GM18517 (cell line): ENCODE measurements around the gene NCAPG2.
A peak's percentile ranks its signal among the peaks of the same experiment; 100 is the strongest.
"Not testable (repeated sequence)": the region's sequence is repeated elsewhere in the genome, so short reads cannot be mapped to it uniquely, and the experiment has no call there.

Experiments used
- ATAC-seq: cut with Tn5 transposase; IDR thresholded peaks from one replicate; pipeline ENCODE4 v1.9.1; 2021; ENCODE audit warnings: mild to moderate bottlenecking, moderate library complexity; ENCODE audit not compliant: unreplicated experiment

The NCAPG2 gene

DNA sequence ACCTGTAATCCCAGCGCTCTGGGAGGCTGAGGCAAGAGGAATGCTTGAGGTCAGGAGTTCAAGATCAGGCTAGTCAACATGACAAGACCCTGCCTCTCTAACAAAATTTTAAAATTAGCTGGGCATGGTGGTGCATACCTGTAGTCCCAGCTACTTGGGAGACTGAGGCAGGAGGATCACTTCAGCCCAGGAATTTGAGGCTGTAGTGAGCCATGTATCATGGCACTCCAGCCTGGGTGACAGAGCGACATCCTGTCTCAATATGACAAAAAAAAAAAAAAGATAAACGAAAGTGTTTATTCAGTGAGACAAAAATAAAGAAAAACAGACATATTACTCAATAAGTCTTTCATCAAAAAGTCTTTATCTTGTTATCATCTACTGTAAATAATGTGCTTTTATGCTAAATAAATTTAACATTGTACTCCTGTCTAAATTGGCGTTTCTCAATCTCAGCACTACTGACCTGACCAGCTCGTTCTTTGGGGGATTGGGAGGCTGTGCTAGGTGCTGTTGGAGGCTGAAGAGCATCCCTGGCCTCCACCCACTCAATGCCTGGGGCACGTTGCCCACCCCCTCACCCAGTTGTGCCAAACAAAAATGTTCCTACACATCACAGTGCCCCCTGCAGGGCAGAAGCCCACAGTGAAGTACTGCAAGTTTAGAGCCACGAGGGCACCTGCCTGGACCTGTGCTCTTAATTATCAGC, 57.7 kb downstream of the NCAPG2 start:
- ATAC-seq: no peak

DNA sequence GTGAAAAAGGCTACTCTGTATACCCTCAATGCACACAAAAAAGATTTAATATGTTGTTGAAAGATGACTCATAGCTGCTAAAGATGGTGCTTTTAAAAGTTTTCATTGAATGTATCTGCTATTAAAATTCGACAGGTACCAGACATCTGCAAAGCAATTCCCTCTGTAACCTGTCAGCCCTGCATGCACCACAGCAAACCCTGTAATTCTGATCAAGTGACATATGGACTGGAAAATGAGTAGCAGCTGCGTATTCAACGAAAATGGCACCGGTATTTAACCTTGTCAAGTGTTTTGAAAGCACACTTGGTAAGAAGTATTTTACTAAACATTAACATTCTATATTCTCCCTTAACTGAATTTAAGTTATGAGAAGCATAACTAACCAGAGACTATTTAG, 58.8 kb downstream of the NCAPG2 start:
- ATAC-seq: no peak

DNA sequence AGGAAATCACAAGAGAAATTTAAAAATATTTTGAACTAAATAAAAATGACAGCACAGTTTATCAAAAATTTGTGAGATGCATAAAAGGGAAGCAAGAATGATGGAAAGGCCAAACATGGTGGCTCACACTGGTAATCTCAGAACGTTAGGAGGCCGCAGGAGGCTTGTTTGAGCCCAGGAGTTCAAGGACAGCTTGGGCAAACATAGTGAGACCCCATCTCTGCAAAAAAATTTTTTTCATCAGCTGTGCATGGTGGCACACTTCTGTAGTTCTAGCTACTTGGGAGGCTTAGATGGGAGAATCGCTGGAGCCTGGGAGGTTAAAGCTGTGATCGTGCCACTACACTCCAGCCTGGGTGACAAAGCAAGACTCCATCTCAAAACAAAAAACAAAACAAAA, 62.5 kb downstream of the NCAPG2 start:
- ATAC-seq: no peak

DNA sequence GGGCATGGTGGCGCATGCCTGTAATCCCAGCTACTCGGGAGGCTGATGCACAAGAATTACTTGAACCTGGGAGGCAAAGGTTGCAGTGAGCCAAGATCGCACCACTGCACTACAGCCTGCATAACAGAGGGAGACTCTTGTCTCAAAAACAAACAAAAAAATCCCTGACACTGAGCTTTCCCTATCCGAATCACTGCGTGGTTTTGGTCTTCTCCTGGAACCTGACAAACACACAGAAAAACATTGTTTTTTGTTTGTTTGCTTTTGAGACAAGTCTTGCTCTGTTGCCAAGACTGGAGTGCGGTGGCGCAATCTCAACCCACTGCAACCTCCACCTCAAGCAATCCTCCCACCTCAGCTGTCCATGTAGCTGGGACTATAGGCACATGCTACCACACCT, 66.6 kb downstream of the NCAPG2 start:
- ATAC-seq: no peak

DNA sequence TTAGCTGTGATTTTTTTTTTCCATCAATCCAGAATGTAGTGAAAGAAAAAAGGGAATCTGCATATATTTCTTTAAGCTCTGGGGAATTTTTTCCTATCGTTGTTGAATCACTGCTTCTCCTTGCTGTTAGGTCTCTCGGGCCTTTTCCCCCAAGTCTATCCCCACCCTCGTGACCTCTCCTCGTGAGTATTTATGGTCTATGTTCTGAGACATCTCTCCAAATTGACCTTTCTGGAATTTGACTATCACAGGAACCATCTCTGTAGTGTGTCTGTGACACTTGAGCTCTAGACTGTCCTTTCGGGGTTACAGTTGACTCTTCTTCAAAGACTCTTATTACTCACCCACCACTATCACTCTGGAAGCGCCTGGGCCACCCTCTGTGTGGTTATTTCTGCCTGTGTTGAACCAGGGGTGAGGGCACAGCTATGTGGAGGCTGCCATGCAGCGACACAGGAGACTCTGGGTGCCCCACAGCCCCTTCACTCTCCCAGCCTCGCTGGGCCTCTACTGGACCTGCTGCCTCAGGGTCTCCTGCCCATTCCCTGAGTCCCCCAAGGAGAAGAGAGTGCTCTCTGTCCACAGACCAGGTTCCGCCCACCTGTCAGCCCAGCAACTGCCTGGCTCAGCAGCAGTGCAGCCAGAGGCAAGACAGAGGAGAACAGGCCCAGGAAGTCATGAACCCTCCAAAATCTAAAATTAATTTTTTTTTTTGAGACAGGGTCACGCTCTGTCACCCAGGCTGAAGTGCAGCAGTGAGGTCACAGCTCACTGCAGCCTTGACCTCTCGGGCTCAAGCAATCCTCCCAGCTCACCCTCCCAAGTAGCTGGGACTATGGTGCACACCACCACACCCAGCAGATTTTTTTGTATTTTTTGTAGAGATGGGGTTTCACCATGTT, 71.3 kb downstream of the NCAPG2 start:
- ATAC-seq: peak; percentile 72

DNA sequence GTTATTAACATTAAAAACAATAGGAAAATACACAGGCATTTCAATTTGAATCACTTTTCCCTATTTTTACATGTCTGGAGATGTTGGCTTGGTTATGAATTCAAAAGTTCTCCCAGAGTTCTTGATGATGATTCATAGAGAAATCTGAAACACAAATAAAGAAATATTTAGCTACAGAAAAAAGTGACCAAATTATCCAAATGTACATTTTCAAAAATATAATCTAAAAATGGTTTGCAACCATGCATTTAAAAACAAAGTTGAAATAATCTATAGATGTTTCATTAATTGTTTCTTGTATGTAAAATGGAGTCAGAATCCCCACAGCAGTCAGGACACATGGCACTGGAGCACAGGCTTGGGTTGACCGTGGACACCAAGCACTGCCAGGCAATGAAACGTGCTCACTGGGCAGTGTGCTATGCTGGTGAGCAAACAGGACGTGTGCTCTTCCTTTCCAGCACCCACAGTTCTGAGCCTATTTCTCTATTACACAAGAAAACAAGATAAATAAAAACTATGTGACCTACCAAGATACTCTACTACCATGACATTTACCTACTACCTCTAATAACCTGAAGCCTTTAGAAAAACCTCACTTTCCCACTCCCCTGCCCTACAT, 72.9 kb downstream of the NCAPG2 start:
- ATAC-seq: no peak

DNA sequence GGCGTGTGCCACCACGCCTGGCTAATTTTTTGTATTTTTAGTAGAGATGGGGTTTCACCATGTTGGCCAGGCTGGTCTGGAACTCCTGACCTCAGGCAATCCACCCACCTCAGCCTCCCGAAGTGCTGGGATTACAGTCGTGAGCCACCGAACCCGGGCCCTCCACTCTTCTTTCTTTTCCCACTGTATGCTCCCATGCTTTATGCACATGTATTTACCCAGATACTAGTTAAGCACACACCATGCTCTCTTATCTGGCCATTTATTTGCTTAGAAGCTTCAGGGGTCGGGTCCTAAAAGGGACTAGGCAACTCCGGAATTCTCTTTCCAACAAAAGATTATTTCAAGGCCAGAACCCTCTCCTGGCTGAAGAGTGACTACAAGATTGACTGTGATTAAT, 78.3 kb downstream of the NCAPG2 start:
- ATAC-seq: not testable (repeated sequence)

DNA sequence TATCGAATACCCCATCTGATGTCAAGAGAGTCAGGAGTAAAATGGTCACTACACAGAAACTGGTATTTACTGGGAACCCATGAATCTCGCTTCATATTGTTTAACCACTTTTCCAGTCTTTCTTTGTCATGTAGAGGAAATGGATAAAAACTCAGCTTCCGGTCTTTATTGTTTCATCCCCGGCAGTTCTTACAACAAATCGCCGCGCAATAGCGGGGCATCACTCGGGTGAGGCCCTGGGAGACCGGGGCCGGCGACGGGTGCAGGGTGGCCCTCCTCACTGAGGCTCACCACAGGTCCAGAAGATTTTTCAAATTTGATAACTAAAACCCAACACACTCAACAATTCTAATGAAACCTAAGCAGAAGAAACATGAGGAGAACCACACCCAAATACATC, 81.4 kb downstream of the NCAPG2 start:
- no peak for ATAC-seq

DNA sequence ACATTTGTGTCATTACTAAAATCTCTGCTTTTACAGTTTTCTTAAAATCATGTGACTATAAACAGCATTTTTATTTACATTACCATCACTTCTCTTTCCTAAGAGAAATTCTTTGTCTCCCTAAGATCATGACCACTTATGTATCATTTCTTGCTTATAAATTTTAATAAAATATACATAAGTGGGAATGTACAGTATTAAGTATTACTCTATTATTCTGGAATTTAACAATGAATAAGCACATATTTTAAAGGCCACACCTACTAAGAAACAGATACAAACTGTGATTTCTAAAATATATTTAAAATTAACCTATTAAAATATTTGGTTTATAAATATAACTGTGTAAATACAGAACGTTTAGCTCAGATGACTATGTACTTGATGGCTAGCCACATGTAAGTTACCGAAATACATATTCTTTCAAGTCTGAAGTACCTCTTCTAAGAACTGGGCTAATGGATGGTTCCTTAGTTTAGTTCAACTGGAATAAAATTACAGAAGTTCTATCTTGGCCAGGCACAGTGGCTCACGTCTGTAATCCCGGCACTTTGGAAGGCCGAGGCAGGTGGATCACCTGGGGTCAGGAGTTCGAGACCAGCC, 83.7 kb downstream of the NCAPG2 start:
- no peak for ATAC-seq

DNA sequence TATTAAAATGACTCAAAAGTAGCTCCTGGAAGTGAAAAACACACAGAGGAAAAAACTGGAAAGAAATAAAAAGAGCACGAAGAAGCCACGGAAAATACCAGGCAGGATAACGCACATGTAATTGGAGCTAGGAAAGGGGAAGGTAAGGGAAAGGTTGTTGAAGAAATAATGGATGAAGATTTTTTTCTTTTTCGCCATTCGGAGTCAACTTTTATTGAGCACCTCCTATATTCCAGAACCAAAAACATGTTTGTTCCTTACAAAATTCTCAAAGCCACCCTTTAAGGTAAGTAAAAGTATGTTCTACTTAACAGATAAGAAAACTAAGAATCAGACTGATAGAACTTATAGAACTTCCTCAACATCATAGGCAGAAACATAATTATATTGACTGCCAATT, 84.2 kb downstream of the NCAPG2 start:
- ATAC-seq: no peak

DNA sequence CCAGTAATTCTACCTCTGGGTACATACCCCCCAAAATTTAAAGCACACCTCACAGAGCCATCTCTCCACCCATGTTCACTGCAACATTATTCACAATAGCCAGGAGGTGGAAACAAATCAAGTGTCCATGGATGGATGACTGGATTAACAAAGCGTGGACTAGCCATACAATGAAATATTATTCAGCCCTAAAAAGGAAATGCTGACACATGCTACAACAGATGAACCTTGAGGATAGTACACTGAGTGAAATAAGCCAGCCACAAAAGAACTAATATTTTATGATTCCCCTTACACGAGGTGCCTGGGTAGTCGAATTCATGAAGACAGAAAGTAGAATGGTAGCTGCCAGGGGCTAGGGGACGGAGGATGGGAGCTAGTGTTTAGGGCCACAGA, 85.9 kb downstream of the NCAPG2 start:
- no peak for ATAC-seq

DNA sequence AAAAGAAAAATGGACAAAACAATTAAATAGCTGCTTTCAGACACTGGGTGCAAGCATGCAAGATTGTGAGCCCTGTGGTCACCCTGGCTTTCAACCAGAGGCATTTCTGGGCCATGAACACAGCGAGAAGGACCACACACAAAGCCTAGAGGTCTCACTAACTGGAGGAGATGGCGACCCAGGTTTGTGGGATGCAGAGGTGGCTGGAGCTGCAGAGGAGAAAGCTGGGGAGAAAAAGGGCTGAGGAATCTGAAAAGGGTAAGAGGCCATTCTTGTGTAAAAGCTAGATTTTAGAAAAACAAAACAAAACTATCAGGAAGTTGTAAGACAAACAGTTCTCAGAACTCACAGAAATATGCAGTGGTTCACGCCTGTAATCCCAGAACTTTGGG, 86.9 kb downstream of the NCAPG2 start:
- ATAC-seq: no peak

DNA sequence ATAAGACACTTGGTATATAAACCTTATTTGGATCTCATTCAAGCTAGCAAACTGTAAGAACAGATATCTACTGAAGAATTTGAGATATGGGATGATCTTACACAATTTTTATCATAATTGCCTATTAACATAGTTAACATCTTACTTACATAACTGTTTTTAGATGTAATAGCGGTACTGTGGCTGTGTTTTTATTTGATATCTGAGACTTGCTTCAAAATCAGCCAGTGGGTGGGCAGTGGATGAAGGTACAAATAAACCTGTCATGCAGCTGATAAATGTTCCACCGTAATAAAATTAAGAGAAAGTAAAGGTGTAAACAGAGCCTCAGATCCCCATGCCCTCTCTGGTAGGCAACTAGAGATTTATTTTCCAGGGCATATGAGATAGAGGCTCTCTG, 88.6 kb downstream of the NCAPG2 start:
- no peak for ATAC-seq

DNA sequence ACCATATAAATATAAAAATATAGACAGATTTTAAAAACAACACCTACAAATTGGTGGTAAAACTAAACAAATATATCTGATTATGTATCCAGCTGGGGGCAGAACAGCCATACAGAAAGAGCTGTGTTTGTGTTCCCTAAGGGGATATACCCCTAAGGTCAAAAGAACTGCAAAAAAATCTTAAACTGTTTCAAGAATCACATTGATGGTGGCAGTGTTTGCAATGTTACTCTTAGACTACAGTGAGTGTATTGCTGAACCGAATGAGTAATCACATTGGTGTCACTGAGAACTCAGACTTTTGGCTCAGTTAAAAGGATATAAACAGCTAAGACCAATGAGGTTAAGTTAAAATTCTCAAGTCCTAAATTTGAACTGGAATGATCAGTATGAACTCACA, 89.9 kb downstream of the NCAPG2 start:
- no peak for ATAC-seq

DNA sequence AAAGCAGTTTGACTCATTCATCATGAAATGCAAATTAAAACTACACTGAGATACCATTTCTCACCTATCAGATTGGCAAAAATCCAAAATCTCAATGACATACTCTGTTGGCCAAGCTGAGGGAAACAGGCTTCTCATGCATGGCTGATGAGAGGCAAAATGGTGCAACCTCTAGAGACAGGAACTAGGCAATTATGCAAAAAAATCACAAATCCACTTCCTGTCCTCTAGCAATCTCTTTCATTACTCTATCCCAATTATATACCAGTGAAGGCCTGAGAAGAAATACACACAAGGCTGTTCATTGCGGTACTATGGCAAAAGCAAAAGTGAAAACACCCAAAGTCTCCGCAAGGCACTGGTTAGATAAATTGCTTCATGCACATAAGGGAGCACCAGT, 91.1 kb downstream of the NCAPG2 start:
- peak; percentile 82 for ATAC-seq

DNA sequence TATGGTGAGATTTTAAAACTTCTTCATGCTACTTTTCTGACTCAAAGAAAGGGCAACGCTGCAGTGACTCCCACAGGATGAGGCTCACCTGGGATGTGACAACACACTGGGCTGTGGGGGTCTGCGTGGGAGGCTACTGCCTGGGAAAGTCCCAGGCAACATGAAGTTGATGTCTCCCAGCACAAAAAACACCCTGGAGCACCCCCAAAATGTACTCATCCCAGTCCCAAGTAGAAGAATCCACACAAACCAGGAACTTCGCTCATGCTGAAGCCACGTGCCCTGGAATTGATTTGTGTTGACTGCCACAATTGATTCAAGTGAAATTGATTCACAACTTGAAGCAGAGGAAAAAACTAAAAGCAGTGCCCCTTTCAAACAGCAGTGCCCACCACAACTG, 92.1 kb downstream of the NCAPG2 start:
- no peak for ATAC-seq

DNA sequence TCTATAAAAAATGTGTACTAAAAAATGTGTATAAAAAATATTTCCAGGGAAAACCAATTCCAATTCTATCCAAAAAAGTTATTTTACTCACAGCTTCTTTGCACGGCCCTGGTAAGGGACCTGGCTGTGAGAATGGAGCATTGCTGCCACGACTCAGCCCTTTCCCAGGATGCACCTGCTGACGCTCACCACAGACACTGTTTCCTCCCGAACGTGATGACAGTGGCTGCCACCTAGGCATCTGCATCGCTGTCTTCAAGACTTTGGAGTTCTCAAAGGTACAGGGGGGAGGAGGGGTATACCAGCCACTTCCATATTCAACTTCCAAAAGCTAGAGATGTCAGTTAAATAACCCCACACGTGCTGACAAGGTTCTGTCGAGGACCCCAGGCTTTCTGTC, 93.1 kb downstream of the NCAPG2 start:
- ATAC-seq: no peak

DNA sequence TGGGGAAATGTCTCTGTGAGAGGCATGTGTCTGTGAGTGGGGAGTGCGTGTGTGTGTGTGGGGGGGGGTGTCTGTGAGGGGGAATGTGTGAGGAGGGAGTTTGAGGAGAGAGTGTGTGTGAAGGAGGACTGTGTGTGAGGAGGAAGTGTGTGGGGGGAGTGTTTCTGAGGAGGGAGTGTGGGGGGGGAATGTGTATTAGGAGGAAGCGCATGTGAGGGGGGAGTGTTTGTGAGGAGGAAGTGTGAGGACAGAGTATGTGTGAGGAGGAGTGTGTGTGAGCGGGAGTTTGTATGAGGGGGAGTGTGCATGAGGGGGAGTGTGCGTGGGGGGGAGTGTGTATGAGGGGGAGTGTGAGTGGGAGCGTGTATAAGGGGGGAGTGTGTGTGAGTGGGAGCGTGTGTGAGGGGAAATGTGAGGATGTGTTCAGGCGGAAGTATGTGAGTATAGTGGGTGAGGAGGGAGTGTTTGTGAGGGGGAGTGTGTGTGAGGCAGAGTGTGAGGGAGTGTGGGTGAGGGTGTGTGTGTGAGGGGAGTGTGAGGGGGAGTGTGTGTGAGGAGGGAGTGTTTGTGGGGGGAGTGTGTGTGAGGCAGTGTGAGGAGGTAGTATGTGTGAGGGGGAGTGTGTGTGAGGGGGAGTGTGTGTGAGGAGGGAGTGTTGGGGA, 95.2 kb downstream of the NCAPG2 start:
- ATAC-seq: no peak

DNA sequence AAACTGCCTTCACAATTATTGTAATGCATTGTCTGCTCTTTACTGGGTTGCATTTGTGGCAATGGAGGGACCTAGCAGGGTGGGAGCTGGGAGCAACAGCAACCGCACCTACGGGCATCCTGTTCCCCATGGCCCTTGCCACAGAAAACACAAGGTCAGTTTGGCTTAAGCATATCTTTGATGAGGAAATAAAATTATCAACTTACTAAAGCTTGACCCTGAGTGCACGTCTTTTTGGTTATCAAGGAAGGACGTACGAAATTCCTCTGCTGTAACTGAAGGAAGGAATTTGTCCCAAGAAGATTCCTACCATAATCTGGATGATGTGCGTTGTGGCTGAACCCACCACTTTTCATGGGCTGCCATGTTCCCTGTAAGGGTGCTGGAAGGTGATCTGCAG, 97.0 kb downstream of the NCAPG2 start:
- ATAC-seq: no peak

DNA sequence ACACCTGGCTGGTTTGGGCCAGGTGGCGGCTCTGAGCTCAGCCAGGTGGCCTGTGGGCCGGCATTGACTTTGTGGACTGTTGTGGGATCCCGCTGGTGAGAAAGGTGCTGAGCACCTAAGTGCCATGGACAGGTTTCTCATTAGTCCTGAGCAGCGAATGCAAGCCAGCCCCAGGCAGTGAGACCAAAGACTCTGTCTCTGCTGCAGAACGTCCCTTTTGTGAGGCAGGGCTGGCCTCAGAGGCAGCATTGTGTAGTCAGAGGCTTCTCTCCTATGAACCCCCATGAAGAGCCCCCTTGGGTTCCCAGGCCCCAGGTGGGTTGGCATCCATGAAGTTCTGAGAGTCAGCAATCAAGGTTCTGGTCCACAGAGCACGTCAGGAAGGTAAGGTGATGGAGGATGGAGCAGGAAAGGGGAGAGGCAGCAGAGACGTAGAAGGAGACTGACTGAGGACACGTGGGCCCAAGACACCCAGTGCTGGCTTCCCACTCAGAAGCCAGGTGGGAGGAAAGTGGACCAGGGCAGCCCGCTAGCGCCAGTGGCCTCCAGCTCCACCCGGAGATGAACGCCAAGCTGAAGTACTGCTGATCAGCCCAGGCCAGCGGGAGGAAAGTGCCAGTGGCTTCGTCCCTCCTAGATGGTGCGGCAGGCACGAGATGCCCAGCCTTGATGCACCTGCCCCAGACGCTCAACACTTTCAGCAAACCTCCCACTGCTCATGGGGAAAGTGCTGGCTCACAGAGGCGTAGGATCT, 97.8 kb downstream of the NCAPG2 start:
- ATAC-seq: no peak
